ENCODE results near the gene ZC3H12C. TPM values are rescaled to one million over a fixed set of nuclear protein-coding genes. Genes with fewer than 3 reads are reported as not detected.

ZC3H12C gene
- total RNA-seq, 2 donors from 2014 or later, result 9.2 to 18.8 TPM

GRCh38 chr11:110160437-110160836, 67.2 kb downstream of the ZC3H12C start:
- no peaks in the 10 kb centered on the region for H3K9me3 ChIP-seq
- H3K4me1 ChIP-seq, result no peaks in the 10 kb centered on the region
- no peak overlapping the region for H3K27ac ChIP-seq
- no peak for TF ChIP-seq CTCF (IDR thresholded peaks at IDR 0.05)
- no peak overlapping the region for H3K4me3 ChIP-seq
- DNase-seq, result no peak
- no peaks in the 10 kb centered on the region for H3K27me3 ChIP-seq
- no peaks in the 10 kb centered on the region for H3K36me3 ChIP-seq
- no peak overlapping the region for H3K9ac ChIP-seq (ENCODE audit: low read depth in 2 of 2, low read length in 2 of 2)
- intact Hi-C loops (cut with DNase I), result no loop called here

GRCh38 chr11:110161061-110161460, 67.9 kb downstream of the ZC3H12C start:
- intact Hi-C loops (cut with DNase I), result no loop called here
- no peak overlapping the region for H3K9ac ChIP-seq (ENCODE audit: low read depth in 2 of 2, low read length in 2 of 2)
- no peak overlapping the region for H3K27ac ChIP-seq
- H3K27me3 ChIP-seq, result no peaks in the 10 kb centered on the region
- H3K36me3 ChIP-seq, result no peaks in the 10 kb centered on the region
- H3K4me3 ChIP-seq, result no peak overlapping the region
- TF ChIP-seq CTCF (IDR thresholded peaks at IDR 0.05), result no peak
- H3K4me1 ChIP-seq, result no peaks in the 10 kb centered on the region
- no peak for DNase-seq
- H3K9me3 ChIP-seq, result no peaks in the 10 kb centered on the region

GRCh38 chr11:110162216-110162615, 69.0 kb downstream of the ZC3H12C start:
- Histone ChIP-seq H3K27ac (no peak overlapping the region), H3K9ac (ENCODE audit: low read depth in 2 of 2, low read length in 2 of 2) (no peak overlapping the region), H3K36me3 (no peaks in the 10 kb centered on the region), H3K27me3 (no peaks in the 10 kb centered on the region), H3K9me3 (no peaks in the 10 kb centered on the region), H3K4me1 (no peaks in the 10 kb centered on the region), H3K4me3 (no peak overlapping the region)
- TF ChIP-seq CTCF (IDR thresholded peaks at IDR 0.05), result no peak
- DNase-seq, result no peak
- intact Hi-C loops (cut with DNase I), result no loop called here

GRCh38 chr11:110165039-110165925, 72.1 kb downstream of the ZC3H12C start:
- no peak for DNase-seq

More at GRCh38 chr11:110165039-110165925, 72.1 kb downstream of the ZC3H12C start:
- no peak for TF ChIP-seq CTCF (IDR thresholded peaks at IDR 0.05)
- no peaks in the 10 kb centered on the region for H3K27me3 ChIP-seq
- no peak overlapping the region for H3K27ac ChIP-seq
- no peaks in the 10 kb centered on the region for H3K9me3 ChIP-seq
- intact Hi-C loops (cut with DNase I), result no loop called here
- H3K9ac ChIP-seq (ENCODE audit: low read depth in 2 of 2, low read length in 2 of 2), result no peak overlapping the region
- no peaks in the 10 kb centered on the region for H3K4me1 ChIP-seq
- H3K36me3 ChIP-seq, result no peaks in the 10 kb centered on the region
- no peak overlapping the region for H3K4me3 ChIP-seq
